H1 (cell line): Measurements from ENCODE around the gene BTF3L4. TPM values are rescaled to one million over a fixed set of nuclear protein-coding genes. Genes with fewer than 3 reads are reported as not detected.
A peak's percentile ranks its signal among the peaks of the same experiment; 100 is the strongest.

Source experiments
- ASH2L ChIP-seq: fragments of 200-600, 300-600 bp; sonication (generic); IDR thresholded peaks from one replicate; pipeline ENCODE4 v1.7.1; 2017; ENCODE audit warnings: low read length
- BACH1 ChIP-seq: IDR thresholded peaks from 2 replicates; pipeline ENCODE4 v1.6.1; 2012; ENCODE audit warnings: low read length, improper control_type of control experiment
- BRCA1 ChIP-seq: IDR thresholded peaks from 2 replicates; pipeline ENCODE4 v1.6.1; 2012; ENCODE audit warnings: low read depth, low read length, improper control_type of control experiment
- CREB1 ChIP-seq: IDR thresholded peaks from 2 replicates; pipeline ENCODE4 v1.6.1; 2012; ENCODE audit warnings: inconsistent platforms
- CTBP2 ChIP-seq: IDR thresholded peaks from 2 replicates; pipeline ENCODE4 v1.7.0; 2011; ENCODE audit warnings: borderline replicate concordance, mild to moderate bottlenecking, moderate library complexity, mixed read lengths, low read length; ENCODE audit not compliant: insufficient read depth, insufficient read length
- EGR1 ChIP-seq: IDR thresholded peaks from 2 replicates; pipeline ENCODE4 v1.6.1; 2011; ENCODE audit warnings: low read depth, low read length, borderline replicate concordance
- GABPA ChIP-seq: IDR thresholded peaks from 2 replicates; pipeline ENCODE4 v1.6.1; 2011; ENCODE audit warnings: mild to moderate bottlenecking, low read length, moderate library complexity, borderline replicate concordance; ENCODE audit not compliant: insufficient read depth
- GTF2F1 ChIP-seq: IDR thresholded peaks from 2 replicates; pipeline ENCODE4 v1.6.1; 2012; ENCODE audit warnings: low read depth, low read length, improper control_type of control experiment, borderline replicate concordance
- JUND ChIP-seq: IDR thresholded peaks from 2 replicates; pipeline ENCODE4 v1.6.1; 2011; ENCODE audit warnings: mild to moderate bottlenecking, improper control_type of control experiment, low read length
- KDM4A ChIP-seq: IDR thresholded peaks from one replicate; pipeline ENCODE4 v1.7.1; 2012; ENCODE audit warnings: low read depth, mild to moderate bottlenecking, moderate library complexity, low read length, inconsistent platforms; ENCODE audit not compliant: severe bottlenecking
- KDM5A ChIP-seq: fragments of 200-600 bp; IDR thresholded peaks from 2 replicates; pipeline ENCODE4 v1.7.1; 2012; ENCODE audit warnings: mild to moderate bottlenecking, low read length, inconsistent platforms, mixed read lengths
- MAFK ChIP-seq: IDR thresholded peaks from 2 replicates; pipeline ENCODE4 v1.6.1; 2012; ENCODE audit warnings: low read depth, mild to moderate bottlenecking, improper control_type of control experiment, low read length
- NANOG ChIP-seq: IDR thresholded peaks from 2 replicates; pipeline ENCODE4 v1.6.1; 2011; ENCODE audit warnings: low read length, low read depth, mild to moderate bottlenecking, inconsistent platforms; ENCODE audit not compliant: insufficient read depth, poor library complexity, severe bottlenecking
- PHF8 ChIP-seq: fragments of 200-600 bp; sonication (generic); conservative IDR thresholded peaks from 2 replicates; pipeline ENCODE4 v1.7.1; 2012; ENCODE audit warnings: low read depth, mild to moderate bottlenecking, inconsistent platforms, low read length, moderate library complexity
- POLR2A ChIP-seq, 2 experiments: IDR thresholded peaks; 1 replicate in 1 of 2; 2 replicates in 1 of 2; pipeline ENCODE4 v1.6.1; 2011; ENCODE audit warnings: low read depth in 2 of 2, low read length in 2 of 2, mild to moderate bottlenecking in 2 of 2; ENCODE audit errors: control extremely low read depth in 1 of 2
- POLR2AphosphoS5 ChIP-seq: IDR thresholded peaks from 2 replicates; pipeline ENCODE4 v1.6.1; 2011; ENCODE audit warnings: low read depth, low read length
- POU5F1 ChIP-seq: IDR thresholded peaks from 2 replicates; pipeline ENCODE4 v1.6.1; 2011; ENCODE audit warnings: low read depth, mild to moderate bottlenecking, low read length, moderate library complexity
- RBBP5 ChIP-seq: IDR thresholded peaks from 2 replicates; pipeline ENCODE4 v1.7.1; 2012; ENCODE audit warnings: low read depth, mild to moderate bottlenecking, inconsistent platforms, low read length, moderate library complexity, borderline replicate concordance
- SAP30 ChIP-seq: fragments of 300-600 bp; sonication (generic); IDR thresholded peaks from 2 replicates; pipeline ENCODE4 v1.7.1; 2012; ENCODE audit warnings: low read length, moderate library complexity, mild to moderate bottlenecking, inconsistent platforms; ENCODE audit not compliant: insufficient read depth, insufficient replicate concordance
- SIN3A ChIP-seq, 2 experiments: IDR thresholded peaks in 1 of 2; conservative IDR thresholded peaks in 1 of 2; 2 replicates each; pipeline ENCODE4 v1.6.1; 2011 to 2012; ENCODE audit warnings: low read length in 2 of 2, improper control_type of control experiment in 1 of 2, low read depth in 1 of 2, mild to moderate bottlenecking in 1 of 2
- SP1 ChIP-seq: IDR thresholded peaks from 2 replicates; pipeline ENCODE4 v1.6.1; 2011; ENCODE audit warnings: low read depth, low read length
- SP2 ChIP-seq: IDR thresholded peaks from 2 replicates; pipeline ENCODE4 v1.6.1; 2012; ENCODE audit warnings: mild to moderate bottlenecking, low read length, inconsistent platforms
- SUZ12 ChIP-seq: fragments of 200-600 bp; sonication (generic); IDR thresholded peaks from 2 replicates; pipeline ENCODE4 v1.6.1; 2012; ENCODE audit warnings: mild to moderate bottlenecking, inconsistent platforms, low read length, moderate library complexity, mixed read lengths
- YY1 ChIP-seq: IDR thresholded peaks from 2 replicates; pipeline ENCODE4 v1.6.1; 2011; ENCODE audit warnings: low read depth, mild to moderate bottlenecking, low read length
- polyA plus RNA-seq, 7 experiments: library from polyadenylated mRNA; depleted of rRNA in 3 of 7; stranded (reverse) in 5 of 7; unstranded in 2 of 7; fragments of >200 nt in 5 of 7; fragments of 200-250 nt in 2 of 7; gene quantifications; 1 replicate in 5 of 7; 2 replicates in 1 of 7; 4 replicates in 1 of 7; pipeline versions ENCODE4 v1.2.1 to v1.2.3, GENCODE V29; 2011 to 2013; ENCODE audit warnings: missing spikeins in 2 of 7, mixed read lengths in 2 of 7
- total RNA-seq: library from RNA; stranded (reverse); fragmentation: NEBNext Ultra II Directional; extraction: Animal tissue kit (Norgen Biotek cat#: 25700); gene quantifications from 2 replicates; pipeline ENCODE4 v1.2.1, GENCODE V29; 2021
- TF ChIP-seq, protein P1 (sequence below): IDR thresholded peaks from 2 replicates; pipeline ENCODE4 v1.6.1; 2012; ENCODE audit warnings: inconsistent platforms

BTF3L4 gene
- total and polyA plus RNA-seq, 2 of the 8 experiments (the other 6 are each of a cell fraction or from before 2014, with no cell fraction given): 76.1 to 98.3 TPM

DNA sequence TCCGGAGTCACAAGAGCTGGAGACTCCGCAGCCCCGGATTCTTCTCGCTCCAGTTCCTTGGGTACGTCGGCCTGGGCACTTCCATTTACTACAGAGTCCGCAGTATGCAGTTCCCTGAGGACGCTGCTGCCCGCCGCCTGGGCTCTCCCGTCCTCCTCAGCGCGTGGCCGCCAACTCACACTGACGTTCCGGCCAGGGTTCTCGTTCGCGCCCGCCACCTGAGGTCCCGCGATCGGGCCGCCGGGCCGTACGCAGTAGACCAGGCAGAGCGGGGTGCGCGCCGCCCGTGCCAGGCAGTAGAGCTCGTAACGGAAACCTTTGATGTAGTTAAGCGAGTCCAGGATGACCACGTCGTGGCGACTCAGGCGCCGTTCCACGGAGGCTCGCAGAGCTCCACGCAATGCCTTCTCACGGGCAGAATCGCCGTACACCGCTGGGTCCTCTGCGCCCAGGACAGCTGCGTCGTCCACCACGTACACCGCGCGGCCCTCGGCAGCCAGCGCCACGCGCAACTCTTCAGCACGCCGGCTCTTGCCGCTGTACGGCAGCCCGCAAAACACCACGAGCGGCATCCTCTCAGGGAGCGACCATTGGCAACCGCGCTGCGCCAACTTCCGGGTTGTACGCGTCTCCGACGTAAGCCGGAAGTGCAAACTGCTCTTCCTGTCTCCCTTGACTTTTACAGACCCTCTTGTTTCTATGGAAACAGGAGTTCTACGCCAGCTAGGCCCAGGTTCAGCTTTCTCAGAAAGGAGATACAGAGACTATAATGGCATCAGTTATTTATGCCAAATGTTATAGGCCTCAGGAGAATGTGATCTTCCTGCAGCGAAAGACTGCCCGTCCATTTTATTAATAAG is 22.7 kb upstream of the BTF3L4 start, which contains the start of gene KTI12 (continued):
- TF ChIP-seq SAP30 (no peak), SP1 (no peak), SP2 (no peak), KDM5A (peak; percentile 63; the same call in 1 of the 2 replicates), POLR2A (IDR thresholded peaks at IDR 0.05; ENCODE audit: control extremely low read depth in 1 of 2, low read depth in 2 of 2, low read length in 2 of 2) (peak; percentile 59 to 89), SUZ12 (no peak), POU5F1 (no peak), NANOG (no peak), ASH2L (peak; percentile 91), EGR1 (no peak; the same call in 1 of the 2 replicates), POLR2AphosphoS5 (peak; percentile 93), BACH1 (peak; percentile 37; the same call in 1 of the 2 replicates), SIN3A (conservative IDR thresholded peaks at IDR 0.05 in 1 of 2, IDR thresholded peaks at IDR 0.05 in 1 of 2; ENCODE audit: low read depth in 1 of 2, low read length in 2 of 2) (peak; percentile 90 to 91; a peak in 2 of 4 replicates), JUND (no peak), KDM4A (peak; percentile 90), YY1 (peak; percentile 87), CREB1 (peak; percentile 82), CTBP2 (no peak), MAFK (no peak), GTF2F1 (no peak; the same call in 1 of the 2 replicates), RBBP5 (peak; percentile 97), PHF8 (peak; percentile 77), GABPA (peak; percentile 88; the same call in 1 of the 2 replicates), BRCA1 (no peak)
- TF ChIP-seq, protein P1, sequence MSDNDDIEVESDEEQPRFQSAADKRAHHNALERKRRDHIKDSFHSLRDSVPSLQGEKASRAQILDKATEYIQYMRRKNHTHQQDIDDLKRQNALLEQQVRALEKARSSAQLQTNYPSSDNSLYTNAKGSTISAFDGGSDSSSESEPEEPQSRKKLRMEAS: peak; percentile 72
